ENCODE data around the gene ATRX. TPM values are rescaled to one million over a fixed set of nuclear protein-coding genes. Genes with fewer than 3 reads are reported as not detected.

The ATRX gene
- polyA plus RNA-seq, 1 experiment = 20.6 TPM

- Histone ChIP-seq H3K36me3 (ENCODE audit: control insufficient read depth, insufficient read depth, low read length) (no peaks in the 10 kb centered on the region), H3K4me3 (ENCODE audit: low read depth, low read length) (no peak overlapping the region), H3K27me3 (ENCODE audit: control insufficient read depth, insufficient read depth, low read length) (no peaks in the 10 kb centered on the region)
- TF ChIP-seq CTCF (IDR thresholded peaks at IDR 0.05; ENCODE audit: insufficient read depth, low read depth, low read length) = no peak
- no peak for DNase-seq (ENCODE audit: low read depth)
- CTCF ChIA-PET = no interaction called here
- POLR2A ChIA-PET = no interaction called here
Observed at GRCh38 chrX:77802201-77802600, 16.2 kb upstream of the ATRX start.

- TF ChIP-seq CTCF (IDR thresholded peaks at IDR 0.05; ENCODE audit: insufficient read depth, low read depth, low read length) = no peak
- Histone ChIP-seq H3K27me3 (ENCODE audit: control insufficient read depth, insufficient read depth, low read length) (no peaks in the 10 kb centered on the region), H3K4me3 (ENCODE audit: low read depth, low read length) (no peak overlapping the region), H3K36me3 (ENCODE audit: control insufficient read depth, insufficient read depth, low read length) (no peaks in the 10 kb centered on the region)
- POLR2A ChIA-PET = no interaction called here
- DNase-seq (ENCODE audit: low read depth) = no peak
- CTCF ChIA-PET = no interaction called here
Observed at GRCh38 chrX:77795124-77795523, 9.1 kb upstream of the ATRX start.

GRCh38 chrX:77793946-77794345 is 7.9 kb upstream of the ATRX start:
- CTCF ChIA-PET = no interaction called here
- H3K27me3 ChIP-seq (ENCODE audit: control insufficient read depth, insufficient read depth, low read length) = no peaks in the 10 kb centered on the region
- H3K4me3 ChIP-seq (ENCODE audit: low read depth, low read length) = no peak overlapping the region
- DNase-seq (ENCODE audit: low read depth) = no peak
- no peaks in the 10 kb centered on the region for H3K36me3 ChIP-seq (ENCODE audit: control insufficient read depth, insufficient read depth, low read length)
- no peak for TF ChIP-seq CTCF (IDR thresholded peaks at IDR 0.05; ENCODE audit: insufficient read depth, low read depth, low read length)
- POLR2A ChIA-PET = no interaction called here

- H3K27me3 ChIP-seq (ENCODE audit: control insufficient read depth, insufficient read depth, low read length) = no peaks in the 10 kb centered on the region
- TF ChIP-seq CTCF (IDR thresholded peaks at IDR 0.05; ENCODE audit: insufficient read depth, low read depth, low read length) = no peak
- H3K36me3 ChIP-seq (ENCODE audit: control insufficient read depth, insufficient read depth, low read length) = no peaks in the 10 kb centered on the region
- DNase-seq (ENCODE audit: low read depth) = no peak
- H3K4me3 ChIP-seq (ENCODE audit: low read depth, low read length) = no peak overlapping the region
- ChIA-PET CTCF (no interaction called here), POLR2A (no interaction called here)
Observed at GRCh38 chrX:77788050-77788449, 2.0 kb upstream of the ATRX start.

GRCh38 chrX:77786365-77786680 is 307 bp upstream of the ATRX start:
- CTCF ChIA-PET = no interaction called here
- peak overlapping the region; percentile 71 for H3K4me3 ChIP-seq (ENCODE audit: low read depth, low read length)
- DNase-seq (ENCODE audit: low read depth) = no peak
- H3K27me3 ChIP-seq (ENCODE audit: control insufficient read depth, insufficient read depth, low read length) = no peaks in the 10 kb centered on the region
- POLR2A ChIA-PET = no interaction called here
- TF ChIP-seq CTCF (IDR thresholded peaks at IDR 0.05; ENCODE audit: insufficient read depth, low read depth, low read length) = no peak
- H3K36me3 ChIP-seq (ENCODE audit: control insufficient read depth, insufficient read depth, low read length) = no peaks in the 10 kb centered on the region

Data from BJ (cell line).